ENCODE measurements around the gene DISC1.

Gene DISC1

GRCh38 chr1:231694465-231695077 is 68.0 kb downstream of the DISC1 start:
- Mint-ChIP-seq H3K4me1 (peaks cover 69% of the 10 kb centered on the region), H3K27me3 (ENCODE audit: low read depth, poor library complexity) (peaks cover 7% of the 10 kb centered on the region), H3K9me3 (peaks cover 3% of the 10 kb centered on the region), H3K27ac (peak overlapping the region; percentile 28), H3K4me3 (no peak overlapping the region), H3K36me3 (ENCODE audit: low read depth) (peaks cover 4% of the 10 kb centered on the region)
- no peak for DNase-seq
- TF ChIP-seq CTCF (IDR thresholded peaks at IDR 0.05) = no peak

GRCh38 chr1:231695439-231696255 is 69.1 kb downstream of the DISC1 start:
- H3K4me1 Mint-ChIP-seq = peaks cover 69% of the 10 kb centered on the region
- peaks cover 7% of the 10 kb centered on the region for H3K27me3 Mint-ChIP-seq (ENCODE audit: low read depth, poor library complexity)
- no peak for TF ChIP-seq CTCF (IDR thresholded peaks at IDR 0.05)
- peaks cover 7% of the 10 kb centered on the region for H3K36me3 Mint-ChIP-seq (ENCODE audit: low read depth)
- H3K9me3 Mint-ChIP-seq = peaks cover 2% of the 10 kb centered on the region
- no peak overlapping the region for H3K4me3 Mint-ChIP-seq
- no peak overlapping the region for H3K27ac Mint-ChIP-seq
- no peak for DNase-seq

- peaks cover 43% of the 10 kb centered on the region for H3K4me1 Mint-ChIP-seq
- peaks cover 3% of the 10 kb centered on the region for H3K27me3 Mint-ChIP-seq (ENCODE audit: low read depth, poor library complexity)
- H3K27ac Mint-ChIP-seq = peak overlapping the region; percentile 94
- H3K36me3 Mint-ChIP-seq (ENCODE audit: low read depth) = peaks cover 28% of the 10 kb centered on the region
- no peak for DNase-seq
- H3K9me3 Mint-ChIP-seq = peaks cover 7% of the 10 kb centered on the region
- peak overlapping the region; percentile 23 for H3K4me3 Mint-ChIP-seq
- TF ChIP-seq CTCF (IDR thresholded peaks at IDR 0.05) = no peak
These were observed 73.2 kb downstream of the DISC1 start for GRCh38 chr1:231699784-231700183.

- Mint-ChIP-seq H3K27me3 (ENCODE audit: low read depth, poor library complexity) (peaks cover 1% of the 10 kb centered on the region), H3K9me3 (peaks cover 7% of the 10 kb centered on the region), H3K4me3 (no peak overlapping the region), H3K27ac (no peak overlapping the region), H3K36me3 (ENCODE audit: low read depth) (peaks cover 29% of the 10 kb centered on the region), H3K4me1 (peaks cover 28% of the 10 kb centered on the region)
- no peak for TF ChIP-seq CTCF (IDR thresholded peaks at IDR 0.05)
- no peak for DNase-seq
These were observed 74.7 kb downstream of the DISC1 start for GRCh38 chr1:231701306-231701705.

- DNase-seq = no peak
- H3K4me3 Mint-ChIP-seq = no peak overlapping the region
- H3K36me3 Mint-ChIP-seq (ENCODE audit: low read depth) = peaks cover 29% of the 10 kb centered on the region
- peaks cover 2% of the 10 kb centered on the region for H3K27me3 Mint-ChIP-seq (ENCODE audit: low read depth, poor library complexity)
- H3K4me1 Mint-ChIP-seq = peaks cover 19% of the 10 kb centered on the region
- H3K27ac Mint-ChIP-seq = no peak overlapping the region
- no peak for TF ChIP-seq CTCF (IDR thresholded peaks at IDR 0.05)
- peaks cover 7% of the 10 kb centered on the region for H3K9me3 Mint-ChIP-seq
These were observed 75.7 kb downstream of the DISC1 start for GRCh38 chr1:231702331-231702730.
